Fibroblast of the aortic adventitia (primary cell): ENCODE measurements around the gene SYCN. TPM values are rescaled to one million over a fixed set of nuclear protein-coding genes. Genes with fewer than 3 reads are reported as not detected.
A peak's percentile ranks its signal among the peaks of the same experiment; 100 is the strongest.
"Not testable (repeated sequence)": the region's sequence is repeated elsewhere in the genome, so short reads cannot be mapped to it uniquely, and the experiment has no call there.

Experiments
- DNase-seq: peaks from one replicate; pipeline ENCODE4 v3.0.0-alpha.2; 2010; ENCODE audit warnings: low read depth
- H3K4me3 ChIP-seq: 2 replicates; pipeline ENCODE4 v1.5.1; 2011; ENCODE audit warnings: low read depth, mild to moderate bottlenecking, control low read depth, low read length, moderate library complexity
- CTCF ChIP-seq: IDR thresholded peaks from 2 replicates; pipeline ENCODE4 v1.5.1; 2011; ENCODE audit warnings: mild to moderate bottlenecking, low read length, control low read depth, inconsistent platforms; ENCODE audit not compliant: insufficient read depth
- total RNA-seq: library from RNA; depleted of rRNA; stranded (reverse); fragments of >200 nt; gene quantifications from 2 replicates; pipeline ENCODE4 v1.2.3, GENCODE V29; 2012; ENCODE audit warnings: low replicate concordance

Gene SYCN
- total RNA-seq, 1 donor = not detected

DNA sequence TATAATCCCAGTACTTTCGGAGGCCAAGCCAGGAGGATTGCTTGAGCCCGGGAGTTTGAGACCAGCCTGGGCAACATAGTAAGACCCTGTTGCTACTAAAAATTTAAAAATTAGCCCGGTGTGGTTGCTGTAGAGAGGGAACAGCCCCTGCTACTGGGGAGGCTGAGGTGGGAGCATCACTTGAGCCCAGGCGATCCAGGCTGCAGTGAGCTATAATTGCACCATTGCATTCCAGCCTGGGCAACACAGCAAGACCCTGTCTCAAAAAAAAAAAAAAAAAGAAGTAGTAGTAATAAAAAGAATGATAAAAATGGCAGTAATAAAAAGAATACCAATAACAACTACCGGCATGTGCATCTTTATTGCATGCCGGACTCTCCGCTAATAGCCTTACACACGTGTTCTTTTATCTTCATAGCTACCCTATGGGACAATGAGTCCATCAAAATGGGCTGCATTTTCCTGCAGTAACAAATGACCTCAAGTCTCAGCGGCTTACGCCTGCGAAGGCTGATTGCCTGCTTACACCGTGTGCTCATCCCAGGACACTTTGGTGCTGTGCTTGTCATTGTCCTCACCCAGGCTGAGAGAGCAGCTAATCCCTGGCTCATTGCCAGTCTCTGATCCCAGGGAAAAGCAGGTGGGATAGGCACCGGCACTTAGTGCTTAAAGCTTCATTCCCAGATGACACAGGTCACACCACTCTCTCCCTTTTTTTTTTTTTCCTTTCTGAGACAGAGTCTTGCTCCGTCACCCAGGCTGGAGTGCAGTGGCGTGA is 14.4 kb upstream of the SYCN start:
- no peak for DNase-seq
- no peak overlapping the region for H3K4me3 ChIP-seq
- no peak for TF ChIP-seq CTCF

GRCh38 chr19:39217094-39217493 is 13.0 kb upstream of the SYCN start:
- no peak for DNase-seq
- H3K4me3 ChIP-seq = no peak overlapping the region
- TF ChIP-seq CTCF = no peak

DNA sequence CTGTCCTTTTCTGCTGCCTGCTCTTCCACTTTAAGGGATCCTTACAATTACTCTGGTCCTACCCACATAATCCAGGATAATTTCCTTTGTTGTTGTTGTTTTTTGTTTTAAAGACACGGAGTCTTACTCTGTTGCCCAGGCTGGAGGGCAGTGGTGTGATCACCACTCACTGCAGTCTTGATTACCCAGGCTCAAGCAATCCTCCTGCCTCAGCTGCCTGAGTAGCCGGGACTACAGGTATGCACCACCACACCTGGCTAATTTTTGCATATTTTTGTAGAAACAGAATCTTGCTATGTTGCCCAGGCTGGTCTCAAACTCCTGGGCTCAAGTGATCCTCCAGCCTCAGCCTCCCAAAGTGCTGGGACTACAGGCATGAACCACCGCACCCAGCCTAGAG is 11.3 kb upstream of the SYCN start:
- not testable (repeated sequence) for DNase-seq, H3K4me3 ChIP-seq

DNA sequence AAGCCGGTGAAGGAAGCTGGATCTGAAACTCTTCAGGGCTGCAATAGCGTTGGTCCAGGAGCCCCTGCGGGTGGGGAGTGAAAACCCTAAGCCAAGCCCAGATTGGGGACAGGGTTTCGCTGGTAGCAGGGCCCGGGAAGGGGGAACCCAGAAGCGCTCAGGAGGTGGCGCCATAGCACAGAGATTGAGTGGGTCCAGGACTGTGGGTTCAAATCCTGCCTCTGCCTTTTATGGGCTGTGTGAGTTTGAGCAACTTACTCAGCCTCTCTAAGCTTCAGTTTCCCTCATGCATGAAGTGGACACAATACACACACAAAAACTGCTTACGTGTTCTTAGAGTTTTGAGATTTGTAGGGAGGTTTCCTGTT is 8.3 kb upstream of the SYCN start:
- peak; percentile 23 for TF ChIP-seq CTCF
- DNase-seq = peak; percentile 10
- H3K4me3 ChIP-seq = no peak overlapping the region

DNA sequence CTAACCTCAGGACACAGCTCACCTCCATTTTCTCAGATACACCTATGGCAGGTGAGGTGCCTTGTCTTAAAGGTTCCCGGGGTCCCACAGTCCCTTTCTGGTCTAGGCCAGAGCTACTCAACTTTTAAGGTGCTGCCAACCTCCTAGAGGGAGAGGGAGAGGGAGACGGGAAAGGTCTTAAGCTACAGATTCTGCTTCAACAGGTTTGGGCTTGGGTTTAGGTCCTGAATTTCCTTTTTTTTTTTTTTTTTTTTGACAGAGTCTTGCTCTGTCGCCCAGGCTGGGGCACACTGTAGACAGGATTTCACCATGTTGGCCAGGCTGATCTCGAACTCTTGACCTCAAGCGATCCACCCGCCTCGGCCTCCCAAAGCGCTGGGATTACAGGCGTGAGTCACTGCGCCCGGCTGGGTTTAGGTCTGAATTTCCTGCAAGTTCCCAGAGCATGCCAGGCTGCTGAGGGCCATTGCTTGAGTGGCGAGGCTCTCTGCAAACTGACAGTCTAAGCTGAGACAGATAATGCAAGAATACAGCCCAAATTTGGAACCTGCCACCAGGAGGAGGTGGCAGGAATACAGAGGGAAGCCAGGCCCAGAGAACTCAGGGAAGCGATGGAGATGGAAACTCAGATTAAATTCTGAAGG is 7.8 kb upstream of the SYCN start:
- no peak for TF ChIP-seq CTCF
- DNase-seq = no peak

GRCh38 chr19:39209196-39209595 is 5.1 kb upstream of the SYCN start:
- TF ChIP-seq CTCF = no peak
- DNase-seq = no peak
- H3K4me3 ChIP-seq = no peak overlapping the region

More for the DNA sequence above, 7.8 kb upstream of the SYCN start:
- no peak overlapping the region for H3K4me3 ChIP-seq

- DNase-seq = no peak
- no peak overlapping the region for H3K4me3 ChIP-seq
- no peak for TF ChIP-seq CTCF
Measured at GRCh38 chr19:39208175-39208795, 4.2 kb upstream of the SYCN start.
